Measurements from ENCODE around the gene VSIR.
A peak's percentile ranks its signal among the peaks of the same experiment; 100 is the strongest.

The VSIR gene

GRCh38 chr10:71714031-71714410 lies 59.3 kb downstream of the VSIR start:
- no peak for TF ChIP-seq CTCF (IDR thresholded peaks at IDR 0.05; ENCODE audit: low read depth, low read length)

GRCh38 chr10:71713135-71714030 lies 59.9 kb downstream of the VSIR start:
- peak; percentile 46 for TF ChIP-seq CTCF (IDR thresholded peaks at IDR 0.05; ENCODE audit: low read depth, low read length)
- peak; percentile 83 for DNase-seq (ENCODE audit: extremely low read depth, low read depth)

More at GRCh38 chr10:71714031-71714410, 59.3 kb downstream of the VSIR start:
- no peak for DNase-seq (ENCODE audit: extremely low read depth, low read depth)

- no peak for DNase-seq (ENCODE audit: extremely low read depth, low read depth)
- no peak for TF ChIP-seq CTCF (IDR thresholded peaks at IDR 0.05; ENCODE audit: low read depth, low read length)
These were observed 60.7 kb downstream of the VSIR start for GRCh38 chr10:71712572-71713134.

GRCh38 chr10:71712170-71712569 lies 61.1 kb downstream of the VSIR start:
- DNase-seq (ENCODE audit: extremely low read depth, low read depth): no peak
- TF ChIP-seq CTCF (IDR thresholded peaks at IDR 0.05; ENCODE audit: low read depth, low read length): no peak

GRCh38 chr10:71711052-71711623 lies 62.2 kb downstream of the VSIR start:
- no peak for DNase-seq (ENCODE audit: extremely low read depth, low read depth)
- no peak for TF ChIP-seq CTCF (IDR thresholded peaks at IDR 0.05; ENCODE audit: low read depth, low read length)

GRCh38 chr10:71710519-71710918 lies 62.8 kb downstream of the VSIR start:
- DNase-seq (ENCODE audit: extremely low read depth, low read depth): no peak

More at GRCh38 chr10:71710519-71710918, 62.8 kb downstream of the VSIR start:
- no peak for TF ChIP-seq CTCF (IDR thresholded peaks at IDR 0.05; ENCODE audit: low read depth, low read length)
